Cardiac fibroblast (primary cell): ENCODE results near the gene SIRPA.

Source experiments
- DNase-seq, 2 donors: peaks; one replicate each; pipeline versions ENCODE4 v3.0.0 to v3.0.0-alpha.2; 2010; ENCODE audit warnings: low read depth in 2 of 2
- H3K4me3 ChIP-seq, 2 donors: replicated peaks in 1 of 2; 1 replicate in 1 of 2; 2 replicates in 1 of 2; pipeline ENCODE4 v1.5.1; 2011; ENCODE audit warnings: low read depth in 2 of 2, low read length in 2 of 2, mild to moderate bottlenecking in 2 of 2, moderate library complexity in 1 of 2
- TF ChIP-seq, protein P1 (sequence below): IDR thresholded peaks from one replicate; pipeline ENCODE4 v1.5.1; 2011; ENCODE audit warnings: low read depth, mild to moderate bottlenecking, low read length, inconsistent platforms

Gene SIRPA

DNA sequence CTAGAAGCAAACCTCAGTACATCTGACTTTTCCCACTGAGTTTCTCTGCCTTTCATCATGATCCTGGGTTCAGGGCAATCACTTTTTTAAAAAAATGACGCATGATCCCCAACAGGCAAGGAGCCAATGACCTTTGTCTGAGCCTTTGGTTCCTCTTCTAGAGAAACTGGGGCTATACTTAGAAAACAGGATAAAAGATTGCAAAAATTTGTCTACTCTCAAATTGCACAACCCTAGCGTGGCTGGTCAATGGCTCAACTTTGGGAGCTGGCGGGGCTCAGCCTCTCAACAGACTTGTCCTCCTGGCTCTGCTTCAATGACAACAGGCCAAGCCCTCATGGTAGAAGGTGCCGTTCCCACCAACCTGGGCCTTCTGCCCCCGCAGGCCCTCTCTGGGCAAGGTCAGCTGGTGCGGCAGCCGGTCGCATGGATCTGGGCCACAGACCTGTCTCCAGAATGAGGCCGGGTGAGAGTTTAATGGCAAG lies 50.0 kb downstream of the SIRPA start:
- peak; percentile 87 to 92 for DNase-seq
- TF ChIP-seq, protein P1, sequence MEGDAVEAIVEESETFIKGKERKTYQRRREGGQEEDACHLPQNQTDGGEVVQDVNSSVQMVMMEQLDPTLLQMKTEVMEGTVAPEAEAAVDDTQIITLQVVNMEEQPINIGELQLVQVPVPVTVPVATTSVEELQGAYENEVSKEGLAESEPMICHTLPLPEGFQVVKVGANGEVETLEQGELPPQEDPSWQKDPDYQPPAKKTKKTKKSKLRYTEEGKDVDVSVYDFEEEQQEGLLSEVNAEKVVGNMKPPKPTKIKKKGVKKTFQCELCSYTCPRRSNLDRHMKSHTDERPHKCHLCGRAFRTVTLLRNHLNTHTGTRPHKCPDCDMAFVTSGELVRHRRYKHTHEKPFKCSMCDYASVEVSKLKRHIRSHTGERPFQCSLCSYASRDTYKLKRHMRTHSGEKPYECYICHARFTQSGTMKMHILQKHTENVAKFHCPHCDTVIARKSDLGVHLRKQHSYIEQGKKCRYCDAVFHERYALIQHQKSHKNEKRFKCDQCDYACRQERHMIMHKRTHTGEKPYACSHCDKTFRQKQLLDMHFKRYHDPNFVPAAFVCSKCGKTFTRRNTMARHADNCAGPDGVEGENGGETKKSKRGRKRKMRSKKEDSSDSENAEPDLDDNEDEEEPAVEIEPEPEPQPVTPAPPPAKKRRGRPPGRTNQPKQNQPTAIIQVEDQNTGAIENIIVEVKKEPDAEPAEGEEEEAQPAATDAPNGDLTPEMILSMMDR = no peak
- no peak overlapping the region for H3K4me3 ChIP-seq

DNA sequence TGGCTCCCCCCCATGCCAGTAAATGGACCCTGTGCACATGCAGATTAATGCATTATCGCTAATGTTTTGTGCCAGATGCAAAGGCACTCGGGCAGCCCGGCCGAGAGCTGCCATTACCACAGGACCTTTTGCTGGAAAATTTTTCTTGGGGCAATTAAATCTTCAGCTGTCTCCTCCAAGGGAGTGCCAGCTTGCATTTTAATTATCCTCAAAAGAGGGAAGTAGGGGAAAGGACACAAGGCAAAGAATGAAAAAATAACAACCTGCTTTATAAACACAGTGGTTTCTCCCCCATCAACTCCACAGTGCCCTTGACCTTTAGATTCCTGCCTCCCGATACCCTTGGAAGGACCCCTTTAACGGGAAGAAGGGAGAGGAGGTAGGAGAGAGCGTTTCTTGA lies 50.5 kb downstream of the SIRPA start:
- no peak for DNase-seq
- no peak overlapping the region for H3K4me3 ChIP-seq
- TF ChIP-seq, protein P1 = no peak

DNA sequence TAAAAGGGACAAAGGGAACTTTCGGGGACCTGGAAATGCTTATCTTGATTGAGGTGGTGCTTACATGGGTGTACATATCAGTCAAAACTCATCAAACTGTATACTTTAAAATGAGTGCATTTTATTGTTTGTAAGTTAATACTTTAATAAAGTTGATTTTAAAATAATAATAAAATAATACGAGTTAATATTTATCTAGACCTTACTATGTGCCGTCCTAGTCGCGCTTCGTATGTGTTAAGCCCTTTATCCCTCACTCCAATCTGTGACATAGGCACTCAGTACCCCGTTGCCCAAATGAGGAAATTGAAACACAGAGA lies 51.2 kb downstream of the SIRPA start:
- TF ChIP-seq, protein P1 = no peak
- no peak for DNase-seq
- no peak overlapping the region for H3K4me3 ChIP-seq

DNA sequence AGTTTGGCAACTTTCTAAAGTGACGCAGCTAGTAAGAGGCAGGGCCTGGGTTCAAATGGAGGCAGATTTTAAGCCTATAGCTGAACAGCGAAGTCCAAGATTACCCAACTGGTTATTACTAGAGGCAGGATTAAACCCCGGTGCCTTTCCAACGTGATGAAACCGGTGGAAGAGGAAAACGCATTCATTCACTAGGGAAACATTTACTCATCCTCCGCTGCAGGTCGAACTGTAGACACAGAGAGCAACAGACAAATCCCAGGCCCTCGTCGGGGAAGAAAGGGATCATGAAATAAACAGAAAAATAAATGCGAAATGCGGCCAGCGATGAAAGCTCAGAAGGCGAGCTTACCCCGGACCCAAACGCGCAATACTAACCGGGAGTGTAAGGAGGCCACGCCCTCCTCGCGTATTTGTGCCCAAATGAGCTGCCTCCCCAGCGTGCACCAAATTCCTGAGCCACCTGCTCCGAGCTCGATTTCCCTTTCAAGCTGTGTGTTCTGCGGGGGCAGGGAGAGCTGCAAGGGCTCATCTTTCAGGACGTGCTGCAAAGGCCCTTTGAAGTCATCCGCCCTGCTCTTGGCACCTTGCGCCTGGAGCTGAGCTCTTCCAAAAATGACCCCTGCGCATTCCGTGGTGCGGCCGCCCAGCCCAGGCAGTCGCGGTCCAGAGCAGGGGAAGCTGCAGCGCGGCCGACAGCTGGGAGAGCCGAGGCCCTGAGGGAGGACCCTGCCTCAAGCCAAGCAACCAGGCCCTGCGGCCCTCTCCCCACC lies 51.7 kb downstream of the SIRPA start:
- TF ChIP-seq, protein P1 = no peak
- DNase-seq = peak; percentile 33 to 60
- H3K4me3 ChIP-seq = no peak overlapping the region

DNA sequence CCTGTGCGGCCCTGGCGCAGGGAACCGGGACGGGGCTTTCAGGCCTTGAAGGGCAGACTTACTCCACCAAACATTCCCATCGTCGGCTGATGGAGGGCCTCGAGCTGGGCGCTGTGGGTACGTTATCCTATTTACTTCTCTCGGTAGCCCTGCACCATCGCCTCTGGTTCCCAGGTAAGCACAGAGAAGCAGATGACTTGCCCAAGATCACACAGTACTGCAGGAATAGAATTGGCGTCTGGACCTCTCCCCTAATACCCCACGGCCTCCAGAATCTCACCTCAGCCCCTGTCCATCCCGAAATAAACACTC lies 52.3 kb downstream of the SIRPA start:
- DNase-seq = no peak
- H3K4me3 ChIP-seq = no peak overlapping the region
- TF ChIP-seq, protein P1 = no peak

DNA sequence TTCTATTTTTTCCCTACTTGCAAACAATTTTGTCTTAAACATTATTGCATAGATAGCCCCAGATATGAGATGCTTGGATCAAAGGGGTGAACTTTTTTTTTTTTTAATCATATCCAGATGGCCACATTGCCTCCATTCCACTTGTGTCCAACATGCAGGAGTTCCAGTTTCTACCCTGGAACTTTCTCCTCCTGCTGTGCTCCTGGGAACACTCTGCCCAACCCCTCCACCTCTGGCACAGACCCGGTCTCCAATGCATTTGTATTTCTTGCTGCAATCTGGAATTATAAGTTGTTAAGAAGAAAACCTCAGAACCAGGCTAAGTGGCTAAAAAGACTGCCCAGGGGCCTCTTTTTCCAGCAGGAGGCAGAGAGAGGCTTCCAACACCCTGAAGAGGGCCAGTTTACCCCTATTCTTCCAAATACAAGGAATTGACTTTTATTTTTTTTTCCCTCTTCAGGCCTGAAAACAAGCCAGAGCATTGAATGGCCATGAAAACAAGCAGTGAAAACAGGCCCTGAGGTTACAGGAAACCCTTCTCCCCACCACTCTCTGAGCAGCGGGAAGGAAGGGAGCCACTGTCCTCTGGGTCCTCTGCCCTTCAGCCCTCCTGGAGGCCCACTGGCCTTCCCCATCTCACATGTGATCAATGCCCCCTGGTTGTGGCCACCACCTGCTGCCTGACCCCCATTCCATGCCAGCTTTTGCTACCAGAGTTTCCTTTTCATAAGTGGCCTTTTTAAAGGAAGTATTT lies 54.3 kb downstream of the SIRPA start:
- TF ChIP-seq, protein P1 = no peak
- no peak overlapping the region for H3K4me3 ChIP-seq
- no peak for DNase-seq

DNA sequence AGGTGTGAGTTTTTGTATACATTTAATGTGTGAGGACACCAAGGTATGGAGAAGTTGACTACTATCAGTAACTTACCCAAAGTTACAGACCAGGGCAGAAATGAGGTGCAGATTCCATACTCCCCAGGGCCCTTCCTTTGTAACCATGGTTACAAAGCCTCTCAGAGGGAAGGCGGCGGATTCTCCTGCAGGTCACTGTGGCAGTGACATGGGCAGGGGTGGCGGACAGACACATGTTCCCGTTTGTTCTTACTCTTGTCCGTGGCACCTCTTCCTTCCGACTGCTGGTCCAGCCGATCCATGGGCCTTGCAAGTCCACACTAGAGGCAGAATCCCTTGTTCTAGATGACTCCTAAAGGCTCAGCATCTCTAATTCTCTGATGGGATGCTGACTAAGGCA lies 55.6 kb downstream of the SIRPA start:
- TF ChIP-seq, protein P1 = no peak
- no peak for DNase-seq
- no peak overlapping the region for H3K4me3 ChIP-seq
